ENCODE data around the gene RNF167.

Gene RNF167

DNA sequence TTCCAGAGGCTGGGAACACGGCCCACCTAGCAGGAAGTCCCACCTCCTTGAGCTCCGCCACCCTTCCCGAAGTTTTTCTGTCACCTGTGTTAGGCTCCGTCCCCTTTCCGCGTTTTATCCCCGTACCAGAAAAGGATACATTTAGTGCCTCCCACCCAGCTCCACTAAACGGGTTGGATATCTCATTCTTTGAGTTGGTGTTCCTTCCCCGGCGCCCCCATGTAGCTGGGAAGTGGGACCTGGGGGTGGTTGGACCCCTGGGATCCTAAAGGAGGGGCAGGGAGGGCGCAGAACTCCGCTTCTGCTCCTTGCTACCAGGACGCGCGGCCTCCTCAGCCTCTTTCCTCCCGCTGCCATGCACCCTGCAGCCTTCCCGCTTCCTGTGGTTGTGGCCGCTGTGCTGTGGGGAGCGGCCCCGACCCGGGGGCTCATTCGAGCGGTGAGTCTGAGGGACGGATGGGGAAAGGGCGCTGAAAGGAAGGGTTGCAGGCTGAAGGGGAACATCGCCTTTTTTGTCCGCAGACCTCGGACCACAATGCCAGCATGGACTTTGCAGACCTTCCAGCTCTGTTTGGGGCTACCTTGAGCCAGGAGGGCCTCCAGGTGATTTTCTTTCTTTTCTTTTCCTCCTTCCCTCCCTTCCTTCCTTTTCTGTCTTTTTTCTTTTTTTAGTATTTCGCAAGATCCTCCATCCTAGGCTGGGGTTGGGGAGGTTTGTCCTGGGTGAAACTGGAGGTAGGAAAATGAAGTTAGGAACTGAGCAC, 669 bp downstream of the RNF167 start:
- peak; percentile 14 for DNase-seq

DNA sequence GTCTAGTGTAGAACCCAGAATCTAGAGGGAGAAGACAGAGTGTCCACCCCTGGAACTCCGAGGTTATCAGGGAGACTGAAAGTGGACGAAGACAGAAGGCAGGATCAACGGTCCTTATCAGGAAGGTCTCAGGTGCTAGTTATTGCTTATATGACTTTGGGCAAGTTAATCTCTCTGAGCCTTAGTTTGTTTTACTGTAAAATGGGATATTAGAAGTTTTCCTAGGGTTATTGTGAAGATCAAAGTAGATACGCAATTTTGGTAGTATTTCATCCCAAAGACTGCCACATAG, 1.2 kb downstream of the RNF167 start:
- no peak for DNase-seq

DNA sequence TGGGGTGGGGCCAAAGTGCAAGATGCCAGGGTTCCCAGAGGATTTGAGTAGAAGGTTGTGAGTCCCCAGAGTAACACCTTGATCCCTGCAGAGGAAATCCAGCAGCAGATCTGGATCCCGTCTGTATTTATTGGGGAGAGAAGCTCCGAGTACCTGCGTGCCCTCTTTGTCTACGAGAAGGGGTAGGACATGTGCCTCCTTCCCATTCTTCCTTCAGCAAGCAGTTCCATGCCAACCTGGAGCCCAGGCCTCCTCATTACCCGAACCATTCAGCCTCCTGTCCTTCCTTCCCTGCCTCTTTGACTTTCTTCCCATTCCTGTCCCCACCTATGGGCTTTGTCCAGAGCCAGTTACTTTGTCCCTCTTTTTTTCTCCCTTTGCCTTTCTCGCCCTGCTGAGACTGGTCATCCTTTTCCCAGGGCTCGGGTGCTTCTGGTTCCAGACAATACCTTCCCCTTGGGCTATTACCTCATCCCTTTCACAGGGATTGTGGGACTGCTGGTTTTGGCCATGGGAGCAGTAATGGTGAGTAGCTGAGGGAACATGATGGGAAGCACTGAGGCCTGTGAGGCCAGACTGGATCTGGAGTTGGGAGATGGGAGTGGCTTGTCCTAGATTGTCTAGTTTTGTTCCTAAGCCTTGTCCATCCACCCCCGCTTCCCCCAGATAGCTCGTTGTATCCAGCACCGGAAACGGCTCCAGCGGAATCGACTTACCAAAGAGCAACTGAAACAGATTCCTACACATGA, 2.9 kb downstream of the RNF167 start:
- no peak for DNase-seq

DNA sequence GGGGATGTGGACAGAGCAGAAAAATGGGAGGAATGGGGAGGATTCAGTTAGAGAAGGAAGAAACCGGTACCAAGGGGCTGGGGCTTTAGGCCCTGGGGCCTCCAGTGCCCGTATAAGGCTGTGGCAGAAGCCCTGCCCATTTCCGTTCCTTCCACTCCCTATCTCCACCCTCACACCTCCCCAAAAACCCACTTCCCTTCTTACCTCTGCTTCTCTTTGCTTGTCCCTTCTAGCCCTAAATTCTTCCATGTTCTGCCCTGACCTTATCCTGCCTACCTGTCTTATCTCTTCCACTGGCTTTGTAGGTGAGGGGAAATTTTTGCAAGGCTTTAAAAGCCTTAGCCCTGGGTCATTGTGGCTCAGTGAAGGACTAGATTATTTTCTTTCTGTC, 4.1 kb downstream of the RNF167 start:
- DNase-seq = peak; percentile 68

DNA sequence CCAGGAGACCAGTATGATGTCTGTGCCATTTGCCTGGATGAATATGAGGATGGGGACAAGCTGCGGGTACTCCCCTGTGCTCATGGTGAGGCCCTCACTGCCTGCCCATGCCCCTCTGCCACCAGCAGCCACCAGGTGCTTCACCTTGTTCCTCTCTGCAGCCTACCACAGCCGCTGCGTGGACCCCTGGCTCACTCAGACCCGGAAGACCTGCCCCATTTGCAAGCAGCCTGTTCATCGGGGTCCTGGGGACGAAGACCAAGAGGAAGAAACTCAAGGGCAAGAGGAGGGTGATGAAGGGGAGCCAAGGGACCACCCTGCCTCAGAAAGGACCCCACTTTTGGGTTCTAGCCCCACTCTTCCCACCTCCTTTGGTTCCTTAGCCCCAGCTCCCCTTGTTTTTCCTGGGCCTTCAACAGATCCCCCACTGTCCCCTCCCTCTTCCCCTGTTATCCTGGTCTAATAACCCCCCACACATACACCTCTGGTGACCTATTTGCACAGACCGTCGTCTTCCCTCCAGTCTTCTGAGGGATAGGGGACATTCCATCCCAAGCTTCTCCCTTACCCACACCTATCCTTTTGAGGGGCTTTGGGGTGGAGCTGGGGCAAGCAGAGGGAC, 4.6 kb downstream of the RNF167 start:
- no peak for DNase-seq

DNA sequence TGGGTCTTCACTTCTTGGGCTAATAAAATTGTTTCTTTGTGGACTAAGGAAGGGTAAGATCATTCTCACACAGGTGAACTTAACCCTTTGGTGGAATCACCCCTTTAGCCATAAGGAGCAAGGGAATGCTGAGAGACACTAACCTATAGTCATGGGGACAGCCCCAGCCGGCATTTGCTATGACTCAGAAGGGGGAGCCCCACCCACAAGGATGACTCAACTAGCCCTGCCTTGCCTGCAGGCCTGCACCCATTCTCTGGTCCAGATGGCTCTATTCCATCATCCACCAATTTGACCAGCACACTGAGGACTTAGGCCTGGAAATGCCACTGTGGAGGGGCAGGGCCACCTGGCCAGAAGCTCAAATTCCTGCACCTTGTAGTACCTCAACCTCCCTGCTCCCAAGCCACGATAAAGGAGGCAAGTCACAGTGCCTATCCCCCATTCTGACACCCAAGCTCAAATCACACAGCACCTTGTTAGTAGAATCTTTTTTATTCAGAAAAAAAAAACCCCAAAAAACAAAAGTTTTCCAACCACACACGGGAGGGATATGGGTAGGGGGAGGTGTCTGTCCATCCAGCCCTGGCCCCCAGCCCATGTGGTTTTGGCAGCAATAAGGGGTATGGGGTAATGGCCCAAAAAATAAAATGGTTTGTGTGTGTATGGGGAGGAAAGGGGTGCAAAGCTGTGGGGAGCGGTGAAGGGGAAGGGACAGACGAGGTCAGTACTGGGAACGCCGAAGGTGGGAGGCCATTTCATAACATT, 5.3 kb downstream of the RNF167 start:
- peak; percentile 52 for DNase-seq

DNA sequence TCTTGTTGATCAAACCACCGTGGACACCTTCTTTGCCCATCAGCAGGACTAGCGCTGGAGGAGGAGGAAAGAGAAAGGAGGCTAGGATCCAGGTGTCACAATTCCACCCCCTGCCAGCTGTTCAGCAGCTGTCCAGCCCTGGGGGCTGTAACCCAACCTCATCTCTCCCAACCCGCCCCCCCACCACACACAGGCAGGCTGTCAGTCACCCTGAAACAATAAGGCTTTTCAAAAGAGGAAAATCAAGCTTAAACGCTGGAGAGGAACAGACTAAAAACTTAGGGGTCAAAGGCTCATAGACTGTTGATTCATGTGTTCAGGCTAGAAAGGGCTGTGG, 5.8 kb downstream of the RNF167 start:
- no peak for DNase-seq

DNA sequence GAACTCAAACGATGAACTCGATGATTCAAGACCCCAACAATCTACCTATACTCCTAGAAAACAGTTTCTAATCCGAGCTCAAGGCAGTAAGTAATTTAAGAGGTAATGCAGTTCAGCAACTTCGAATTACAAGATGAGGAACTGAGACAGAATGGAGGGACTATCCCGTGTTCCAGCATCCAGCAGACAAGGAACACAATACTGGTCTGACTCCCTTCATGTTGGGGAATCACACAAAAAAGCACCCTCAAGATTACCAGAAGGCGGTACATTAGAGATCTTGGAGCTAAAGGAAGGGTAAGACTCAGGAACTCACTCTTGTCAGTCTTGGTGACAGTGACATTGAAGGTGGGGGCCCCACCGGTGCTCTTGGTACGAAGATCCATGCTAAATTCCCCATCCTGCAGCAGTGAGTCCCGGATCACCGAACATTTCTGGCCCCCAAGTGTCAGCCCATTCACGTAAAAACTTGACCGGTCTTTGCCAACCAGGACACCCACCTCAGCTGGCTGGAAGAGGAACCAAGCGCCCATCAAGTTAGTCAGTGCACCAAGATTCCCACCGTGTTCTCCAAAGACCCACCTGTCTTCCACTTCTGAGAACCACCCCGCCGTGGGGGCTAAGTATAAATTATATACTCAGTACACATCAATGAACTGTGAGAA, 6.4 kb downstream of the RNF167 start:
- DNase-seq = no peak

DNA sequence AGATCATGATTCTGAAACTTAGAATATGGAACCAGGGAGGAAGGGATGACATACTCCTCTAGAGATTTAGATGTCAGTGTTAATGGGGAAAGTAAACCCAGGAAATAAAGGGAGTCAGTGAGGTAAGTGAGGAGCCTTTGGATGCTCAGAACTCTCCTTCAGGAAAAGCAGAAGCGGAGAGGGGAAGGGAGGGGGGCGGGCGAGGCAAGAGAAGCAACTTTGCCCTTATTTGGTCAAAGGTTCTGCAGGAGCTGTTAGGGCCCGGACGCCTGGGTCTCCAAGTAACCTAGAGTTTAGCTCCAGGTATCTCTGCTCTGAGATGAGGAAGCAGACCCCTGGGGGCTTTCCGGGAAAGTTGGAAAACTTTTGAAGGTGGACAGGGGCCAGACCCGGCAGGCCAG, 6.9 kb downstream of the RNF167 start:
- DNase-seq = peak; percentile 31

DNA sequence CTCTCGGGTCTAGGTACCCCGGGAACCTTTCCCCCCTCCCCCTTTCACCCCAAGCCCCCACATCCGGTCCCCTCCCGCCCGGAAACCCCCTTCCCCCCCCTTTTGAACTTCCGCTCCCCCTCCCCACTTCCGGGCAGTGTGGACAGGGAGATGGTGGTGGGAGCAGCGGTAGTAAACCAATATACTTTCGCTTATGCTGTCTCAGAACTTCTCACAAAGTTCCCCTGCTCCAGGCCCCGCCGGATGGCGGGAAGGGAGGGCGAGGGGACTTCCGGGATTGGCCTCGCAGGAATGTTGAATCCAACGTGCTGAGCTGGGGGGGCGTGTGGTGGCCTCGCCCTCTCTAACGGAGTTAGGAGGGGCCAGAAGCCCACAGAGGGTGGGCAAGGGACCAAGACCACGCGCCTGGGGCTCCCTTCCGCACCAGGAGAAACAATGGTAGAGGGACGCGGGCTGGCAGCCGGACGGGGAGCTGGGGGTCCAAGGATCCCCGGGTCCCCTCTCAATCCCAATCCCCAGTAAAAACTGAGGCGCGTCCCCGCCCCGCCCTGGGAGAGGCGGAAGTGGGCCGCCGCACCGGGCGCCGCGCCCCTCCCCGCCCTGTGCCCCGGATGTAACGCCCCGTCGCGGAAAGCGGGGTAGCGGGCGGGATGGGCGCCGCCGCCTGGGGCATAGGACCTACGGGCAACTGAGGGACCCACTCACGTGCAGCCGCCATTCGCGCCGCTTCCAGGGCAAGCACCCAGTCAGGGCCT, 7.5 kb downstream of the RNF167 start:
- DNase-seq = peak; percentile 43

DNA sequence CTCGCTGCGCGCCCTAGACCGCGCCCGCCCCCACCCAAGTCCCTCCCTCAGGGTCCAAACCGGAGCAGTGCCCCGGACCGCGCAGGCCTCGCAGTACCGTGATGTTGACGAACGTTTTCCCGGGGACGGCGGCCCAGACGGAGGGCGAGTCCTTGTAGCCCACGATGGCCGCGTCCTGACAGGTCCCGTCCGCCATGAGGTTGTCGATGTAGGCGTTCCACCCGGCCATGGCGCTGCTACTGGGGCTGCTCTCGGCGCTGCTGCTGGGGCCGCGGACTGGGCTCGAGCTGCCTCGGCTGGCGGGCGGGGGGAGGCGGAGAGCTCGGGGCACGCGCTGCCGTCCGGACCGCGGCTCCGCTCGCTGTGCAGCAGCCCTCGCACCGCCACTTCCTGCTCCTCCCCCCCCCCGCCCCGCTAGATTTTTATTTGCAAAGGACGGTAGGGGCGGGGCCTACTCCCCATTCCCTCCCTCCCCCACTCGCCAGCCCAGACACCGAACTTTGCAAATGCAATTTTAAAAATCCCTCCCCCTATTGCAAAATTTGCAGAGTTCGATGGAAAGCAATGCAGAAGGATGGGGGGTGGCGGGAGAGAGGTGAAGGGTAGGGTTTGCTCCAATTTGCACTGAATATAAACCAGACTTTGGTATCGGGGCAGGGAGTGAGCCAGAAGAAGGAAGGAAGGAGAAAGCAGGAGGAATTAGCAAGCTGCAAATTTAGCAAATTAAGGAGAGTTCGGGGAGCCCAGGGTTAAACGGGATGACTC, 8.3 kb downstream of the RNF167 start, which contains the start of gene PFN1:
PFN1 (minus strand) TSS at position 365 of the 765 bp plus-strand sequence; CDS start at position 229, 136 bp downstream.
- peak; percentile 86 for DNase-seq

DNA sequence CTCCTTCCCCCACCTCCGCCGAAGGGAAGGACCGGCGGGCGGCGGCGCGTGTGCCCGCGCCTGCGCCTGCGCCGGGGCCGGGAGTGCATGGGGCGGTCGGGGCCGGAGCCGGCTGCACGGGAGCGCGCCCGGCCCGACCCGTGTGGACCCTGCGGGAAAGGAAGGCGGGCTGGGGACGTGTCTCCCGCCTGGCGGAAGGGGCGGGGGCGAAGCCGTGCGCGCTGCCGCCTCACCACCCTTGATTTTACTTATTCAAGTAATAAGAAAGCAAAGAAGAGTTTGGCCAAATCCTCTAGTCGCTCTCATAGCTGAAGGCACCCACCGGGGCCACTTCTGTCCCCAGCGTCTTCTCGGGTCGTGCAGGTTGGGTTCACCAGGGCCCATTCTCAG, 8.9 kb downstream of the RNF167 start:
- peak; percentile 90 for DNase-seq

DNA sequence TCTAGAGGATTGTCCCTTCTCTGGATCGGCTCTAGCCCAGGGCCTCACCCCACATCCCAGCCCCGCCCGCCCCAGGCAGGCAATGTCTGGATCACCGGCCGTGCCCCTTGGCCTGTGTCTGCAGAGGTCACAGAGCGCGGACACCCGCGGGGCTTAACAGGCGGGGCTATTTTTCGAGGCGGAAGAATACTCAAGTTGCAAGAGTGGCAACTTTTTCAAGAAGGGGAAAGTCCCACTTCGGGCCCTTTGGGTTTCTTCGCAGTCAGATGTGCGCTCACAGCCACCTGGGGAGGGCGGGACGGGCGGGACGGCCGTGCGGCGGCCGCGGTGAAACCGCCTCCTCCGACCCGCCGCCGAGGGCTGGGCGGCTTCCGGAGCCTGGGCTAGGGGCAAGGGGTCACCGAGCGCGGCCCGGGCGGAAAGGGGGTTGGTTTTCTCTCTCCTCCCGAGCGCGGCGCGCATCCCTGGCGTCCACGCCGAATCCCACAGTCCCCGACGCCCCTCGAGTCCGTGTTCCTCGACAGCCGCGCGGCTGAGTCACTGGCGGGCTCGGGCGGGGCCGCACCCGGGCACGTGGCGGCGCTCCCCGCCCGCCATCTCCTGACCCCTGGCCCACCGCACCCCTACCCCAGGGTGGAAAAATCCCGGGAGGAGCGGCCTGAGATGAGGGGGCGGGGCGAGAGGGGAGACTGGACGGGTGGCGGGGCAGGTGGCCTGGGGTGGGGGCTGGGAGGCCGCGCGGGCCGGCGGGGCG, 9.4 kb downstream of the RNF167 start:
- peak; percentile 40 for DNase-seq

DNA sequence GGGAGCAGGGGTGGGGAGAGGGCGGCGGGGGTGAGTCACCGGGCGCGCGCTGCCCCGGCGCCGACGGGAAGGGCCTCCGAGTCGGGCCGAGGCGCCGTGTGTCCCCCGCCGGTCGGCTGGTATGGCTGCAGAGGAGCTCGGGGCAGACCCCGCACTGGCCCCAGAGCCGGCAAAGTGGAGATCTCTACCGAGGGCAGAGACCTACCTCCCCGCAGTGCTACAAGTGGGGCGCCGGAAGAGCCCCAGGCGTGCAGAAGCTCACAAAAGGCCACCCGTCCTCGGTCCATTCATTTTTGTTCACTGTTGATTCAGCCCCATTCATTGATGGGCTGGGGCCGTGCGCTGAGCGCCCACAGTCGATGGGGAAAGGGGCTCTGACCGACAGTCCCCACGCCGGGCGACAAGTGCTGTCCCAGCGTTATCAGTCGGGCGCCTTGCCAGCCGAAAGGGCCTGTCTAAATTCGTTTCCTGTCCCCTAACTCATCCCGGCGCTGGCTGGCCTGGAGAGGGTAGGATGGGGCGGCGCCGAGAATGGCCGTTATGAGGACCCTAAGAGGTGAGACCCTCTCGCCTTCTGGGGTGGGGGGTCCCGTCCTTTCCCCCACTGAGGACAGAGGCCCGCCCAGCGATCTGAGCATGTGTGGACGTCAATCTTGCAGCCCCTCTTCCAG, 10.1 kb downstream of the RNF167 start:
- no peak for DNase-seq

DNA sequence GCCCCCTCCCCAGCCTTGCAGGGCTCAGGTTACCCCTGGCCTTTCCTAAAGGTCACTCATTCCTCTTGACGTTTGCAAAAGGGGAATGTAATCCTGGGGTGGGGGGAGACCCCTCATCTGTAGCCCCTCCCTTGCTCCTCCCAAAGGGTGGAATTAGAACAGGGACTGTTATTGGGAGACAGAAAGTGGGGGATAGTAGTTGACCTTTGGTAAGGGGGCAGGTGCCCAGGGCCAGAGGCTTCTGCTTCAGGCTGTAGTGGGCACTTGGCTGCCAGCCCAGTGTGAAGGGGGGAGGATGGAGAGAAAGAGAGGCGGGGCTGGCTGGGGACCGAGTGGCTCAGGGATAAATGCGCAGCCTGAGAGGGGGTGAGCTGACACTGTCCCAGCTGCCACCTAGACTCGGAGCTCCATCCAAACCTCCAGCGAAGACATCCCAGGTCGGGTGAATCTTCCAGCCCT, 10.7 kb downstream of the RNF167 start, which contains the start of gene ENO3:
ENO3 (plus strand) TSS at position 374 of the 459 bp plus-strand sequence. CDS start 711 bp downstream, outside the sequence.
- no peak for DNase-seq

DNA sequence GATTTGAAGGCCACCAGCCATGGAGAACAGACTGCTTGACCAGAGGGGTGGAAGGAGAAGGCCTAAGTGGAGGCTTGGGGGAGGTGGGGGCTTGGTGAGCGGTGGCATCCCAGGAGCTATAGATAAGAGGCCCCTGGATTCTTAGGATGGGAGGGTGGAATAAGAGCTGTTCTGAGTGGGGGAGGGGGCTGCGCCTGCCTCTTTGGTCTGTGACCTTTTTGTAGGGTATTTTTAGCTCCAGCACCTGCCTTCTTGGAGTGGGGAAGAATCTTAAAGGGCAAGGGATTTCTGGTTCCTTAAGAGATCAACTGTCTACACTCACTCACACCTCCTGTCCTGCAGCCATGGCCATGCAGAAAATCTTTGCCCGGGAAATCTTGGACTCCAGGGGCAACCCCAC, 11.4 kb downstream of the RNF167 start:
- no peak for DNase-seq

DNA sequence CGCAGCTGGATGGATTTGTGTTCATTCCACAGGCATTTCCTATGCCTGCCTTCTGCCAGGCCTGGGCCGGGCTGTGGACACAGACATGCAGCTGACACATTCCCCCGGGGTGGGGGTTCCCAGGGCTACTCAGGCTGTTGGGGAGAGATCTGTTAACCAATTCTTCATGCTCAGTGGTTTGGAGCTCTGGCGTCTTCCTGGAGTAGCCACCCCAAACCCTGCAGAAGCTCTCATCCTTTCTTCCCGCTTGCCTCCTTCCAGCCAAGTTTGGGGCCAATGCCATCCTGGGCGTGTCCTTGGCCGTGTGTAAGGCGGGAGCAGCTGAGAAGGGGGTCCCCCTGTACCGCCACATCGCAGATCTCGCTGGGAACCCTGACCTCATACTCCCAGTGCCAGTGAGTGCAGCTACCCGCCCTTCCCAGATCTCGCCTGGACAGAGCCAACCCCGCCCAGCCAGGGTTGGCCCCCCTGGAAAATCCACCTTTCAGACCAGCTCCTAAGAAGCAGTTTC, 13.4 kb downstream of the RNF167 start:
- no peak for DNase-seq

DNA sequence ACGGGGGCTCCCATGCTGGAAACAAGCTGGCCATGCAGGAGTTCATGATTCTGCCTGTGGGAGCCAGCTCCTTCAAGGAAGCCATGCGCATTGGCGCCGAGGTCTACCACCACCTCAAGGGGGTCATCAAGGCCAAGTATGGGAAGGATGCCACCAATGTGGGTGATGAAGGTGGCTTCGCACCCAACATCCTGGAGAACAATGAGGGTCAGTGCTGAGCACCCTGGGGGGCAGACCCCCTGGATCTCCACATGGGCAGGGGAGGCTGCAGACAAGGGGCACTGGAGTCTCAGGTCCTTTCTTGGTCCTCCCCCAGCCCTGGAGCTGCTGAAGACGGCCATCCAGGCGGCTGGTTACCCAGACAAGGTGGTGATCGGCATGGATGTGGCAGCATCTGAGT, 15.0 kb downstream of the RNF167 start:
- DNase-seq = no peak

DNA sequence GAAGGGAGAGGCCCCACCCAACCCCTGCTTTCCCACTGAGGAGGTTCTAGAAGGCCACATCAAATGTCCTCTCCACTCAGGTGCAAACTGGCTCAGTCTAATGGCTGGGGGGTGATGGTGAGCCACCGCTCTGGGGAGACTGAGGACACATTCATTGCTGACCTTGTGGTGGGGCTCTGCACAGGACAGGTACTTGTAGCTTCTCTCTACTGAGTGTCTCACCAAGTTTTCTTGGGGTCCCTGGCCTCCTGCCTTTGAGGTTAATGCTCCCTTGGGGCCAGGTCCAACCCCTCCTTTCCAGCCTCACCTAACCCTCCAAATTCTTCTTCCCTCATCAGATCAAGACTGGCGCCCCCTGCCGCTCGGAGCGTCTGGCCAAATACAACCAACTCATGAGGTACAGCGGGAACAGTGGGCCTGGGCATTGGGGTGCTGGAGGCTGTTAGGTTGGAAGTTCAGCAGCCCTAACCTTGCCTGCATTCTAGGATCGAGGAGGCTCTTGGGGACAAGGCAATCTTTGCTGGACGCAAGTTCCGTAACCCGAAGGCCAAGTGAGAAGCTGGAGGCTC, 16.5 kb downstream of the RNF167 start:
- DNase-seq = no peak
